ENCODE results near the gene ZSCAN12.
"Not testable (repeated sequence)": the region's sequence is repeated elsewhere in the genome, so short reads cannot be mapped to it uniquely, and the experiment has no call there.

Gene ZSCAN12

GRCh38 chr6:28393912-28394662, 5.5 kb downstream of the ZSCAN12 start:
- no peak for DNase-seq

GRCh38 chr6:28390688-28391087, 8.9 kb downstream of the ZSCAN12 start:
- DNase-seq = no peak

GRCh38 chr6:28384143-28384533, 15.4 kb downstream of the ZSCAN12 start:
- no peak for DNase-seq

GRCh38 chr6:28383235-28384142, 16.1 kb downstream of the ZSCAN12 start:
- no peak for DNase-seq

GRCh38 chr6:28380381-28380780, 19.2 kb downstream of the ZSCAN12 start:
- DNase-seq = no peak

DNA sequence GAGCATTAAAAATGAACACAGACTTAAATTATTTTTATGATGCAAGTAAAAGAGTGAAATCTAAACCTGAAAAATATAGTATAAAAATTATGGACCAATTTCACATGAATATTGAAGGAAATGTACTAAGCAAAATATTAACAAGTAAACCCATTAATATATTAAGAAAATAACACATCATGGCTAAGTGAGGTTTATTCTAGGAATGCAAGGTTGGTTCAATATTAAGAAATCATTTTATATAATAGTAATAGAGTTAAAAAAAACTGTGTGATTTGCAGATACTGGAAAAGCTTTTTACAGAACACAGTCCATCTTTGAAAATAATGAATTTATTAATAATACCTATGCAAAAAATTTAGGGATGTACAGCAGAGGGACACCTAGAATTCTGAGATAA, 20.9 kb downstream of the ZSCAN12 start:
- no peak for DNase-seq

DNA sequence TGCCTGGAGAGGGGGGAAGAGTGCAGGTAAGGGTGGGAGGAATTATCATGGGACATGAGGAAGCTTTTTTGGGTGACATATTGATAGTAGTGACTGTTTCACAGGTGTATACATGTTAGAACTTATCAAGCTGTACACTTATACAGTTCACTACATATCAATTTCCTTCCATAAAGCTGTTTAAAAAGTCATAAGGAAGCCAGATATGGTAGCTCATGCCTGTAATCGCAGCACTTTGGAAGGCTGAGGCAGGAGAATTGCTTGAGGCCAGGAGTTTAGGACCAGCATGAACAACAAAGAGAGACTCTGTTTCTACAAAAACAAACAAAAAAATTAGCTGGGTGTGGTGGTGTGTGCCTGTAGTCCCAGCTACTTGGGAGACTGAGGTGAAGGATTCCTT, 21.7 kb downstream of the ZSCAN12 start:
- DNase-seq = no peak

DNA sequence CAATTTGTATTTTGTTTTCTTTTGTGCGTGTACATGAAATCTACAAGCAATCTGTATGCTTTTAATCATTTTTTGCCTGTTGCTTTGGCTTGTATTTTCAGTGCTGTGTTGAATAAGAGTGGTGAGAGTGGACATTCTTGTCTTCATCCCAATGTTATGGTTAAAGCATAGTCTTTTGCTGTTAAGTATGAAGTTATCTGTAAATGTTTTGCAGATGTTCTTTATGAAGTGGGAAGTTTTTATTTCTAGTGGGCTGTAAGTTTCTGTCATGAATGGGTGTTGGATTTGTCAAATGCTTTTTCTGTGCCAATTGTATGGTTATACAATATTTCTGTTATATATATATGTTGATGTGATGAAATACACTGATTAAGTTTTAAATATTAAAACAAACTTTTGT, 25.6 kb downstream of the ZSCAN12 start:
- DNase-seq = no peak

DNA sequence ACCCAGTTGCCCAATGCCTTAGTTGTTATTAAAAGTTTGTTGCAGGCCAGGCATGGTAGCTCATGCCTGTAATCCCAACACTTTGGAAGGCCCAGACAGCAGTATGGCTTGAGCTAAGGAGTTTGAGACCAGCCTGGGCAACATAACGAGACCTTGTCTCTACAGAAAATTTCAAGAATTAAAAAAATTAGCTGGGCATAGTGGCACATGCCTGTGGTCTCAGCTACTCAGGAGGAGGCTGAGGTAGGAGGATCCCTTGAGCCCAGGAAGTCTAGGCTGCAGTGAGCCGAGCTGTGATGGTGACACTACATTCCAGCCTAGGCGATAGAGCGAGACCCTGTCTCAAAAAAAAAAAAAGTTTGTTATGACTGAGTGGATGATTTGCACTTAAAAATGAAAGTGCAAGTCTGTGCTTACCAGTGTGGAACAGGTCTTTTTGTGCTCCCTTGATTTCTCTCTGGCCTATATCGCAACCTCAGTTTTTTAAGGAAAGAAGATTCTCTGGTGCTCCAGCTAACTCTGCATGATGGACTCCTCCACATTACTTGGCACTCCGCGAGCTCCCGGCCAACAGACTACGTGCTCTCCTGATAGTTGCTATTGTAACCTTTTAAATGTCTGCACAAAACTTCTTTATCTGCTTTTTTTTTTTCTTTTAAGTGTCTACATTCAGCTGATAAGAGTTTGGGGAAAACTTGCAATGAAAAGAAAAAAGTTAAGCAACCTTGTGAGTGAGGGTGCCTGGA, 27.7 kb downstream of the ZSCAN12 start:
- DNase-seq = no peak

GRCh38 chr6:28371280-28371679, 28.3 kb downstream of the ZSCAN12 start:
- DNase-seq = no peak

DNA sequence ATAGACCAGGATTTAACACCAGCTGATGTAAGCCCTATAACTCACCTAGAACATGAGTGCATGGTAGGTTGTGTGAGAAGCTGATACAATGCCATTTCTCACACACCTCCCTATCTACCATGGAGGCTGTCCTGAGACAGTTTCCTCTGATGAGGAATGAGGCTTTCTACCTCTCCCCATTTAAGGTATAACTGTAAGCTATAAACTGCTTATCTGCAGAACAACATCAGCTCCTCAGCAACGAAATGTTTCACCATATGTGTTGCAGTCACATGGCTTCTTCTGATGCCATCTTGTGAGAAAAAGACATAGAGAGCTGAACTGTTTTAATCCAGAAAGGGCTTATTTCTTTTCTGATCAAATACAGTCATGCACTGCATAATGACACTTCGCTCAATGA, 29.1 kb downstream of the ZSCAN12 start:
- no peak for DNase-seq

GRCh38 chr6:28369463-28369862, 30.1 kb downstream of the ZSCAN12 start:
- DNase-seq = no peak

- DNase-seq = no peak
These were observed 31.0 kb downstream of the ZSCAN12 start for GRCh38 chr6:28368522-28368921.

DNA sequence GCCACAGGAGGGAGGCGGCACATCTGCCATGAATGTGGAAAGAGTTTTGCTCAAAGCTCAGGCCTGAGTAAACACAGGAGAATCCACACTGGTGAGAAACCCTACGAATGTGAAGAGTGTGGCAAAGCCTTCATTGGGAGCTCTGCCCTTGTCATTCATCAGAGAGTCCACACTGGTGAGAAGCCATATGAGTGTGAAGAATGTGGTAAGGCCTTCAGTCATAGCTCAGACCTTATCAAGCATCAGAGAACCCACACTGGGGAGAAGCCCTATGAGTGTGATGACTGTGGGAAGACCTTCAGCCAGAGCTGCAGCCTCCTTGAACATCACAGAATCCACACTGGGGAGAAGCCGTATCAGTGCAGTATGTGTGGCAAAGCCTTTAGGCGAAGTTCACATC, 34.0 kb downstream of the ZSCAN12 start:
- DNase-seq = not testable (repeated sequence)

DNA sequence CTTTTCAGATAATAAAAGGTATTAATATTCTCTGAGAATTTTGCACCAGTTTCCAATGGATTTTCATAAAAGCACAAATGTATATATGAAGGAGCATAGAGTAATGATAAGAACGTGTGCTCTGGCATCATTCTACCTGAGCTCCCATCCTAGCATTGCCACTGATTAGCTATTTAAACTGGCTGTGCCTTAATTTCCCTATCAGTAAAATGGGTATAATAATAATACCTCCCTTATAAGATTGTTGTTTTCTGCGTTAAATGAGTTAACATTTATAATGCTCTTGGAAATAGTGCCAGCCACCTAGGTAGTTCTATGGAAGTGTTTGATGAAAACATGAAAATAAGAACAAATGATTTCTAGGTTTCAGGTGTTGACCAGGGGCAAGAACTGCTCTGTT, 38.6 kb downstream of the ZSCAN12 start:
- DNase-seq = no peak

DNA sequence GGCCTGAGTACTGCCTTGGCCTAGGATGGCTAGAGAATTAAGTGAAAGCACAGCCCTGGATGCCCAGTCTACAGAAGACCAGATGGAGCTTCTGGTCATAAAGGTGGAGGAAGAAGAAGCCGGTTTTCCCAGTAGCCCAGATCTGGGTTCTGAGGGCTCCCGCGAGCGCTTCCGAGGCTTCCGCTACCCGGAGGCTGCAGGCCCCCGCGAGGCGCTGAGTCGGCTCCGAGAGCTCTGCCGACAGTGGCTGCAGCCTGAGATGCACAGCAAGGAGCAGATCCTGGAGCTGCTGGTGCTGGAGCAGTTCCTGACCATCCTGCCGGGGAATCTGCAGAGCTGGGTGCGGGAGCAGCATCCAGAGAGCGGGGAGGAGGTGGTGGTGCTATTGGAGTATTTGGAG, 40.0 kb downstream of the ZSCAN12 start:
- DNase-seq = not testable (repeated sequence)

- DNase-seq = no peak
These were observed 42.5 kb downstream of the ZSCAN12 start for GRCh38 chr6:28357036-28357435.

GRCh38 chr6:28356666-28357020, 42.9 kb downstream of the ZSCAN12 start:
- no peak for DNase-seq

GRCh38 chr6:28355743-28356665, 43.5 kb downstream of the ZSCAN12 start:
- peak; percentile 27 for DNase-seq

DNA sequence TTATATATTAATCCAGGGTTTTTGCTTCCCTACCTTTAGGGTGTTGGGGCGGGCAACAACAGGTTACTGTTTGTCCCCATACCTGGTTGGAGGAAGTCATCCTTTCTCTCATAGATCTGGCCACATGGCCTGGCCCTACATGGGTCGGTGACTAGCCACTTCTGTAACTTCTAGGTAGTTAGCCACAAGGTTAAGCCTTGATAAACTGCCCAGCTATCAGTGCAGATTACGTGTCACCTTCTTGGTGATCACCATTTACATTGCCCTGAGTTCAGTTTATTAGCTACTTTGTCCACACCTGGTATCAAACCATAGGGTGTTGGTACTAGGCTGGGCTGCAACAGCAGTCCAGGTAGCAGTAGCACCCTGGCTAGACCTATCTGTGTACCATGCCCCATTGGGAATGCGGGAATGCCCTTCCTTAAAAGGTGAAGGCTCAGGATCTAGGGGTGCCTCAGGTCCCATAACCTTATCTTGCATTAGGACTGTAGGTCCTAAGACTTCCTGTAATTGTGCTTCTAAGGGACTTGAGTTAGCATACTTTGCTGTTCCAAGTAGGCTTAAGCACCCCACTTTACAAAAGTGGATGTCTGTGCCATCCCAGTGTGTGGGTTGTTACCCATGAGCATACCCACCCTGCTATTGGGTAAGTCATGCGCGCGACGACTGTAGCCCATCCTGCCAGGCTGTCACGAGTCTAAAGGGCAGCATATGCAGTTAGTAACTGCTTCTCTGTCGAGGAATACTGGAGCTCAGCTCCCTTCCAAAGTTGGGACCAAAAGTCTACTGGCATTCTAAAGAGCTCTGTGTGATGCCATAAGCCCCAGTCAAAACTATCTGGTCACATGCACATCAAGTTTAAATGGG, 44.6 kb downstream of the ZSCAN12 start:
- no peak for DNase-seq

DNA sequence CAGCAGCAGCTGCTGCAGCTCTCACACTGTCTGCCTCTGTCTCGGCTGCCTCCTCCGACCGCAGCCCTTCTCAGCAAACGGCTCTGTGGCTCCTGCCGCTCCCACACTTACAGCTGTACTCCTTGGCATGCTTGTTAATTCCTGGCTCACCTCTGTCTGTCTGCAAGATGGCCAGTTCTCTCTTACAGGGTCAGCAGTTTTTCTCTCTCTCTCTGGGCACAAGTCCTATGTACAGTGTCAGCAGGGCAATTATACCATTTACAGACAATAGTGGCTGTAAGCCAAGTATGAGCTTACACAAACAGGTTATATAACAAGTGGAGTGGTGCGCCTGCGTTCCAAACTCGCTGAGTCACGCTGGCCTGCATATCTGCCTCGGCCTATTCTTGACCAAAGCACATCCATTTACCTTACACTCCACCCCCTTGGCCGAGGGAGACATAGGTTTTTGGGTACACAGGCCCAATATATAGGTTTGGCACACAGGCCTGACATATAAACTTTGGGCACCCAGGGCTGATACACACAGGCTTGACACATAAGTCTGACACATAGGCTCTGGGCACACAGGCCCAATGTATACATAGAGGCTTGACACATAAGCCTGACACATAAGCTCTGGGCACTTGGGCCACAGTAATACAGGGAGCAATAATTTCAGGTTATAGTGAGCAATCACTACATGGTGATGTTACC, 45.4 kb downstream of the ZSCAN12 start:
- no peak for DNase-seq

Data from activated effector memory CD4-positive, alpha-beta T cell treated with Interleukin-2 at 50 U/mL for 16 hours (primary cell).